Coronary artery (tissue), 2 donors: Measurements from ENCODE around the gene SNN.

ENCODE experiments used
- DNase-seq: peaks from one replicate; pipeline ENCODE4 v3.0.0-alpha.2; 2017; ENCODE audit warnings: low spot score
- H3K27ac ChIP-seq, 2 donors: fragments of 200-600 bp; sonication (generic); one replicate each; pipeline ENCODE4 v1.5.1; 2016 to 2019
- H3K4me3 ChIP-seq: fragments of 200-600 bp; sonication (generic); 2 replicates; pipeline ENCODE4 v1.5.1; 2016; ENCODE audit warnings: mild to moderate bottlenecking, moderate library complexity
- CTCF ChIP-seq: fragments of 200-600 bp; sonication (generic); IDR thresholded peaks from one replicate; pipeline ENCODE4 v1.5.1; 2019; ENCODE audit warnings: antibody characterized with exemption

The SNN gene

GRCh38 chr16:11657556-11657955, 10.7 kb upstream of the SNN start:
- no peak for DNase-seq
- TF ChIP-seq CTCF: no peak
- no peak overlapping the region for H3K4me3 ChIP-seq
- H3K27ac ChIP-seq: no peak overlapping the region

DNA sequence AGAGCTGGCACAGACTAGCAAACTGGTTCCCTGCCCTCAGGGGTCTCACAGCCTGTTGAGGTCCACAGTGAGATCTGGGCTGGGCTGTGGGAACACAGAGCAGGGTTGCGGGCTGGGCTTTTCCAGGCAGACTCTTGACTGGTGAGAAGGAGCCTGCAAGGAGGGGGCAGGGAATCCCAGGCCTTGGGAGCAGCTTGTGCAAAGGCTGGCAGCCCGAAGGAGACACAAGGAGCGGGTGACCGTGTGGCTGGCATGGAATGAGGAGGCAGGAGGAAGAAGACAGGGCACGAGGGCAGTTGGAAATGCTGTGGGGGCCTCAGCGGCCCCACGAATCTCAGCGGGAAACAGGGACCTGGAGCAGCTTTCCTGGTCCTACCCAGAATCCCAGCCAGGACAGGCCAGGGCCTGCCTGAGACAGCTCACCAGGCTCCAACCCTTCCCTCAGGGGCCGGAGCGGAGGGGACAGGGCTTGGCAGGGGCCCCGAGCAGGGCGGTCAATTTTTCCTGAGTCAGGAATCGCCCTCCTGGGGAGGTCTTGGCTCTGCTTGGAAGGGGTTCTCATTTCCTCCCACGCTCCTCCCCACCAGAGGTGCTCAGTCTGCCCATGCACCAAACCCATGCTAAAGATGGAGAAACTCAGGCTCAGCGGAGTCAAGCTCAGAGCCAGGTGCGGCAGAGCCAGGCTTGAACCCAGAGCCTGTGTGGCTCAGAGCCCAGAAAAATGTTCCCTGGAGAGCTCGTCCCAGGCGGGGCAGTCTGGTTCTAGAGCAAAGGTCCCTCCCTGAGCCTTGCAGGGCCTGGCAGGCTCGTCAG, 9.2 kb upstream of the SNN start:
- TF ChIP-seq CTCF: no peak
- peak overlapping the region; percentile 71 to 75 for H3K27ac ChIP-seq
- no peak for DNase-seq
- H3K4me3 ChIP-seq: no peak overlapping the region

- no peak for DNase-seq
- H3K27ac ChIP-seq: no peak overlapping the region
- TF ChIP-seq CTCF: no peak
- H3K4me3 ChIP-seq: no peak overlapping the region
These were observed 7.7 kb upstream of the SNN start for GRCh38 chr16:11660565-11660964.

DNA sequence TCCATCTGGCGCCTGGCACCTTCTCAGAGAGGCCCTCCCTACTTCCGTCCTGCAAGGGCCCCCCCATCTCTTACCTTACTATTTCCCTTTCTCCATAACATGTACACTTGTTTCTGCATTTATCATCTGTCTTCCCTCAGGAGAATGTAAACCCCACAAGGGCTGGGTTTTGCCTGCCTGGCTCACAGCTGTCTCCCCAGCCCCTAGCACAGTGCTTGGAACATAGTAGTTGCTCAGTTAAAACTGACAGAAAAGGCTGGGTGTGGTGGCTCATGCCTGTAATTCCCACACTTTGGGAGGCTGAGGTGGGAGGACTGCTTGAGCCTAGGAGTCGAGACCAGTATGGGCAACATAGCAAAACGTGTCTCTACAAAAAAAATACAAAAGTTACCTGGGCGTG, 5.7 kb upstream of the SNN start:
- no peak overlapping the region for H3K27ac ChIP-seq
- H3K4me3 ChIP-seq: no peak overlapping the region
- DNase-seq: no peak
- no peak for TF ChIP-seq CTCF

DNA sequence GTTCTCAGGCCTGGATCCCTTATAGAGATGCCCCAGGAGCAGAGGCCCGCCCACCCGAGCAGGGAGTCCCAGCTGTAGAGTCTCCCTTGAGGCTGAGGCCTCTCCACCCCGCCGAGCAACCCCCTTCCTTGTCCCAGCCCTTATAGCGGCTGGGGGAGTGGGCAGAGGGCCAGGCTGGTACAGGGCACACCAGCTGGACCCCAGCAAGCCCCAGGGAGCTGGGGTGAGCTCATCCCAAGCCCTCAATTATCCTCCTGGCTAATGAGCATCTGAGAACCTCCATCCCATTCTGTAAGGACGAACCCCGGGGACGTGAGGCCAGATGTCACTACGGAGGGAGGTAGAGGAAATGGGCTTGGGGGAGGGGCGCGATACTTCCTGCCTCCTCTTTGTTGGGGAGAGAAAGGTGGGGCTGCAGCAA, 3.2 kb upstream of the SNN start:
- Histone ChIP-seq H3K27ac (no peak overlapping the region), H3K4me3 (no peak overlapping the region)
- no peak for TF ChIP-seq CTCF
- no peak for DNase-seq

DNA sequence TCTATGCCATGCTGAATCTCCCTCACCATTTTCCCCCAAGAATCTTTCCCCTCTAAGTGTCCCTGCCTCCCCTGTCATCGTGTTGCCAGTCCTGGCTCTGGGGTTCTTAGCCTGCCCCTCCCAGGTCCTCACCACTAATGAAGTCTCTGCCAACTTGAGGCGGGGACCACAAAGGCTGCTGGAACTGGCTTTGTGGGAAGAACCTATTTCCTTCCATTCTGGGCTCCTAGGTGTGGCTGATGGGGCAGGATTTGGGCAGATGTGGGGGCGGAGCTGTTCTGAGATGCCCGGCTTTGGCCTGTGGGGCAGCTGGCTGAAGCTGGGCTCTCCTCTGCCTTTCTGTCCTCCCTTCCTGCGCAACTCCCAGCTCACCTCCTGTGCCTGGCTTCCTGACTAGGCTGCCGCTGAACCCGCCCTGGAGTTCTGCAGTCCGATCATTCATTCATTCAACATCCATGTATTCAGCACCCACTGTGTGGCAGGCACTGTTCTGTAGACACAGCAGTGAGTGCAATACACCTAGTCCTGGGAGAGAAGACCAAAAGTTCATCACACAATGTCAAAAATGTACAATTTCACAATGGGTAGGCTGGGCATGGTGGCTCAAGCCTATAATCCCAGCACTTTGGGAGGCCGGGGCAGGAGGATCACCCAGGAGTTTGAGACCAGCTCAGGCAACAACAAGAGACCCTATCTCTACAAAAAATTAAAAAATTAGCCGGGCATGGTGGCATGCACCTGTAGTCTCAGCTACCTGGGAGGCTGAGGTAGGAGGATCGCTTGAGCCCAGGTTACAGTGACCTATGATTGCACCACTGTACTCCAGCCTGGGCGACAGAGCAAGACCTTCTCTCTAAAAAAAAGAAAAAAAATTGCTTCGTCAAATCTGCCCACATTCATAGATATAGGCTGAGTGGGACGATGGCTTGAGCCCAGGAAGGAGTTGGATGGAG, 1.9 kb upstream of the SNN start:
- no peak for TF ChIP-seq CTCF
- no peak for DNase-seq
- H3K4me3 ChIP-seq: no peak overlapping the region
- H3K27ac ChIP-seq: no peak overlapping the region
